ENCODE data around the gene BRIX1. TPM values are rescaled to one million over a fixed set of nuclear protein-coding genes. Genes with fewer than 3 reads are reported as not detected.
A peak's percentile ranks its signal among the peaks of the same experiment; 100 is the strongest.

BRIX1 gene
- total and polyA plus RNA-seq, 9 donors = 29.8 to 39.8 (median 33.1) TPM

GRCh38 chr5:34926318-34926888 is 10.9 kb downstream of the BRIX1 start:
- no peak overlapping the region for H3K27ac ChIP-seq (ENCODE audit: low read length)
- no peaks in the 10 kb centered on the region for H3K9me3 ChIP-seq (replicated peaks; ENCODE audit: control insufficient read depth, low read depth, low read length)
- H3K4me3 ChIP-seq (ENCODE audit: low read length) = no peak overlapping the region
- H3K36me3 ChIP-seq (ENCODE audit: control insufficient read depth, insufficient read depth, low read length) = peaks cover 8% of the 10 kb centered on the region
- WGBS (ENCODE audit: insufficient coverage) = no CpG with 5 or more reads among the region's 3 CpGs
- DNase-seq = no peak
- no peaks in the 10 kb centered on the region for H3K27me3 ChIP-seq (ENCODE audit: control insufficient read depth, insufficient read depth, low read length)
- H3K4me1 ChIP-seq (ENCODE audit: control insufficient read depth, insufficient read depth, low read length) = peaks cover 3% of the 10 kb centered on the region

- Histone ChIP-seq H3K4me3 (ENCODE audit: low read length) (no peak overlapping the region), H3K27ac (ENCODE audit: low read length) (no peak overlapping the region), H3K36me3 (ENCODE audit: control insufficient read depth, insufficient read depth, low read length) (peaks cover 12% of the 10 kb centered on the region), H3K27me3 (ENCODE audit: control insufficient read depth, insufficient read depth, low read length) (no peaks in the 10 kb centered on the region), H3K9me3 (replicated peaks; ENCODE audit: control insufficient read depth, low read depth, low read length) (no peaks in the 10 kb centered on the region), H3K4me1 (ENCODE audit: control insufficient read depth, insufficient read depth, low read length) (peaks cover 3% of the 10 kb centered on the region)
- no peak for DNase-seq
- 96% methylated on average over 2 of the region's 5 CpGs for WGBS (ENCODE audit: insufficient coverage)
Observed at GRCh38 chr5:34927785-34928184, 12.3 kb downstream of the BRIX1 start.

GRCh38 chr5:34928267-34928666 is 12.8 kb downstream of the BRIX1 start:
- Histone ChIP-seq H3K27me3 (ENCODE audit: control insufficient read depth, insufficient read depth, low read length) (no peaks in the 10 kb centered on the region), H3K4me1 (ENCODE audit: control insufficient read depth, insufficient read depth, low read length) (peaks cover 3% of the 10 kb centered on the region), H3K9me3 (replicated peaks; ENCODE audit: control insufficient read depth, low read depth, low read length) (no peaks in the 10 kb centered on the region), H3K27ac (ENCODE audit: low read length) (no peak overlapping the region), H3K4me3 (ENCODE audit: low read length) (no peak overlapping the region), H3K36me3 (ENCODE audit: control insufficient read depth, insufficient read depth, low read length) (peaks cover 11% of the 10 kb centered on the region)
- WGBS (ENCODE audit: insufficient coverage) = no CpG with 5 or more reads among the region's 5 CpGs
- DNase-seq = peak; percentile 4

- Histone ChIP-seq H3K4me3 (ENCODE audit: low read length) (peak within 1 kb of the TSS; percentile 89), H3K4me1 (ENCODE audit: control insufficient read depth, insufficient read depth, low read length) (peaks cover 3% of the 10 kb centered on the region), H3K27me3 (ENCODE audit: control insufficient read depth, insufficient read depth, low read length) (no peaks in the 10 kb centered on the region), H3K27ac (ENCODE audit: low read length) (peak within 1 kb of the TSS; percentile 96), H3K36me3 (ENCODE audit: control insufficient read depth, insufficient read depth, low read length) (peaks cover 11% of the 10 kb centered on the region), H3K9me3 (replicated peaks; ENCODE audit: control insufficient read depth, low read depth, low read length) (no peaks in the 10 kb centered on the region)
- peak; percentile 99 for DNase-seq
- WGBS (ENCODE audit: insufficient coverage) = under 1% methylated on average over 55 of the region's 63 CpGs
Observed at GRCh38 chr5:34929134-34929719, 13.7 kb downstream of the BRIX1 start, which contains the start of gene DNAJC21. TSS of gene DNAJC21 (plus strand) at chr5:34929559. CDS start at chr5:34929820, 261 bp downstream.

GRCh38 chr5:34929720-34930461 is 14.4 kb downstream of the BRIX1 start:
- peaks cover 11% of the 10 kb centered on the region for H3K36me3 ChIP-seq (ENCODE audit: control insufficient read depth, insufficient read depth, low read length)
- H3K4me3 ChIP-seq (ENCODE audit: low read length) = peak overlapping the region; percentile 89
- H3K27ac ChIP-seq (ENCODE audit: low read length) = peak overlapping the region; percentile 96
- peak; percentile 95 for DNase-seq
- H3K27me3 ChIP-seq (ENCODE audit: control insufficient read depth, insufficient read depth, low read length) = no peaks in the 10 kb centered on the region
- whole genome bisulfite sequencing (ENCODE audit: insufficient coverage) = under 1% methylated on average over 69 of the region's 70 CpGs
- peaks cover 3% of the 10 kb centered on the region for H3K4me1 ChIP-seq (ENCODE audit: control insufficient read depth, insufficient read depth, low read length)
- no peaks in the 10 kb centered on the region for H3K9me3 ChIP-seq (replicated peaks; ENCODE audit: control insufficient read depth, low read depth, low read length)

- WGBS (ENCODE audit: insufficient coverage) = no CpG with 5 or more reads among the region's 3 CpGs
- Histone ChIP-seq H3K4me1 (ENCODE audit: control insufficient read depth, insufficient read depth, low read length) (peaks cover 3% of the 10 kb centered on the region), H3K36me3 (ENCODE audit: control insufficient read depth, insufficient read depth, low read length) (peaks cover 11% of the 10 kb centered on the region), H3K9me3 (replicated peaks; ENCODE audit: control insufficient read depth, low read depth, low read length) (no peaks in the 10 kb centered on the region), H3K27me3 (ENCODE audit: control insufficient read depth, insufficient read depth, low read length) (no peaks in the 10 kb centered on the region), H3K27ac (ENCODE audit: low read length) (peak overlapping the region; percentile 96), H3K4me3 (ENCODE audit: low read length) (peak overlapping the region; percentile 89)
- no peak for DNase-seq
Observed at GRCh38 chr5:34930462-34930844, 14.9 kb downstream of the BRIX1 start.

GRCh38 chr5:34930870-34931269 is 15.4 kb downstream of the BRIX1 start:
- peaks cover 9% of the 10 kb centered on the region for H3K36me3 ChIP-seq (ENCODE audit: control insufficient read depth, insufficient read depth, low read length)
- WGBS (ENCODE audit: insufficient coverage) = 64% methylated on average over 2 of the region's 4 CpGs
- peak overlapping the region; percentile 89 for H3K4me3 ChIP-seq (ENCODE audit: low read length)
- H3K27me3 ChIP-seq (ENCODE audit: control insufficient read depth, insufficient read depth, low read length) = no peaks in the 10 kb centered on the region
- DNase-seq = no peak
- H3K9me3 ChIP-seq (replicated peaks; ENCODE audit: control insufficient read depth, low read depth, low read length) = no peaks in the 10 kb centered on the region
- H3K27ac ChIP-seq (ENCODE audit: low read length) = no peak overlapping the region
- H3K4me1 ChIP-seq (ENCODE audit: control insufficient read depth, insufficient read depth, low read length) = peaks cover 3% of the 10 kb centered on the region

GRCh38 chr5:34932947-34933346 is 17.4 kb downstream of the BRIX1 start:
- H3K4me3 ChIP-seq (ENCODE audit: low read length) = no peak overlapping the region
- no peaks in the 10 kb centered on the region for H3K9me3 ChIP-seq (replicated peaks; ENCODE audit: control insufficient read depth, low read depth, low read length)
- WGBS (ENCODE audit: insufficient coverage) = no CpG with 5 or more reads among the region's 2 CpGs
- no peaks in the 10 kb centered on the region for H3K27me3 ChIP-seq (ENCODE audit: control insufficient read depth, insufficient read depth, low read length)
- H3K36me3 ChIP-seq (ENCODE audit: control insufficient read depth, insufficient read depth, low read length) = peaks cover 21% of the 10 kb centered on the region
- H3K4me1 ChIP-seq (ENCODE audit: control insufficient read depth, insufficient read depth, low read length) = peaks cover 3% of the 10 kb centered on the region
- DNase-seq = no peak
- no peak overlapping the region for H3K27ac ChIP-seq (ENCODE audit: low read length)

- no peak for DNase-seq
- Histone ChIP-seq H3K4me1 (ENCODE audit: control insufficient read depth, insufficient read depth, low read length) (no peaks in the 10 kb centered on the region), H3K4me3 (ENCODE audit: low read length) (no peak overlapping the region), H3K27ac (ENCODE audit: low read length) (no peak overlapping the region), H3K9me3 (replicated peaks; ENCODE audit: control insufficient read depth, low read depth, low read length) (no peaks in the 10 kb centered on the region), H3K36me3 (ENCODE audit: control insufficient read depth, insufficient read depth, low read length) (peaks cover 49% of the 10 kb centered on the region), H3K27me3 (ENCODE audit: control insufficient read depth, insufficient read depth, low read length) (no peaks in the 10 kb centered on the region)
- WGBS (ENCODE audit: insufficient coverage) = 100% methylated on average over 1 of the region's 3 CpGs
Observed at GRCh38 chr5:34941936-34942335, 26.4 kb downstream of the BRIX1 start.

GRCh38 chr5:34944044-34944443 is 28.5 kb downstream of the BRIX1 start:
- Histone ChIP-seq H3K4me3 (ENCODE audit: low read length) (no peak overlapping the region), H3K9me3 (replicated peaks; ENCODE audit: control insufficient read depth, low read depth, low read length) (no peaks in the 10 kb centered on the region), H3K27ac (ENCODE audit: low read length) (no peak overlapping the region), H3K4me1 (ENCODE audit: control insufficient read depth, insufficient read depth, low read length) (no peaks in the 10 kb centered on the region), H3K27me3 (ENCODE audit: control insufficient read depth, insufficient read depth, low read length) (no peaks in the 10 kb centered on the region), H3K36me3 (ENCODE audit: control insufficient read depth, insufficient read depth, low read length) (peaks cover 34% of the 10 kb centered on the region)
- no peak for DNase-seq
- WGBS (ENCODE audit: insufficient coverage) = 100% methylated on average over 1 of the region's 2 CpGs

Measured in muscle of leg (tissue), 11 donors.